Ascending aorta (tissue), 2 donors: Measurements from ENCODE around the gene PIGV. TPM values are rescaled to one million over a fixed set of nuclear protein-coding genes. Genes with fewer than 3 reads are reported as not detected.

Experiments used
- DNase-seq, 2 donors: peaks; one replicate each; pipeline ENCODE4 v3.0.0-alpha.2; 2019; ENCODE audit warnings: low spot score in 2 of 2
- H3K27ac ChIP-seq, 2 donors: fragments of 200-600 bp; sonication (generic); one replicate each; pipeline ENCODE4 v1.5.1; 2016 to 2017; ENCODE audit warnings: mild to moderate bottlenecking in 1 of 2
- H3K27me3 ChIP-seq: fragments of 200-600 bp; sonication (generic); one replicate; pipeline ENCODE4 v1.5.1; 2017
- H3K36me3 ChIP-seq, 2 donors: fragments of 200-600 bp; sonication (generic); one replicate each; pipeline ENCODE4 v1.5.1; 2016
- H3K4me1 ChIP-seq, 2 donors: fragments of 200-600 bp; sonication (generic); one replicate each; pipeline ENCODE4 v1.5.1; 2016 to 2017; ENCODE audit warnings: mild to moderate bottlenecking in 1 of 2
- H3K4me3 ChIP-seq, 2 donors: fragments of 200-600 bp; sonication (generic); one replicate each; pipeline ENCODE4 v1.5.1; 2016 to 2017; ENCODE audit warnings: mild to moderate bottlenecking in 1 of 2
- H3K9me3 ChIP-seq, 2 donors: fragments of 200-600 bp; sonication (generic); one replicate each; pipeline ENCODE4 v1.5.1; 2016
- intact Hi-C: fragments of 100-400 bp; cut with DNase I; formaldehyde crosslinking; loops from one replicate; pipeline ENCODE4 v1.15.1; 2023
- total RNA-seq: library from RNA; depleted of rRNA; stranded (reverse); fragments of >200 nt; gene quantifications from one replicate; pipeline ENCODE4 v1.1.0, GENCODE V29; 2016
- TF ChIP-seq, protein P1 (sequence below), 3 experiments: fragments of 200-600 bp in 2 of 3; fragments of 450-650 bp in 1 of 3; sonication (generic) in 2 of 3; IDR thresholded peaks; one replicate each; pipeline ENCODE4 v1.5.1; 2016 to 2019; ENCODE audit warnings: antibody characterized with exemption in 3 of 3, mild to moderate bottlenecking in 1 of 3, moderate library complexity in 1 of 3

The PIGV gene
- total RNA-seq, 1 donor from 2014 or later: 8.8 TPM

DNA sequence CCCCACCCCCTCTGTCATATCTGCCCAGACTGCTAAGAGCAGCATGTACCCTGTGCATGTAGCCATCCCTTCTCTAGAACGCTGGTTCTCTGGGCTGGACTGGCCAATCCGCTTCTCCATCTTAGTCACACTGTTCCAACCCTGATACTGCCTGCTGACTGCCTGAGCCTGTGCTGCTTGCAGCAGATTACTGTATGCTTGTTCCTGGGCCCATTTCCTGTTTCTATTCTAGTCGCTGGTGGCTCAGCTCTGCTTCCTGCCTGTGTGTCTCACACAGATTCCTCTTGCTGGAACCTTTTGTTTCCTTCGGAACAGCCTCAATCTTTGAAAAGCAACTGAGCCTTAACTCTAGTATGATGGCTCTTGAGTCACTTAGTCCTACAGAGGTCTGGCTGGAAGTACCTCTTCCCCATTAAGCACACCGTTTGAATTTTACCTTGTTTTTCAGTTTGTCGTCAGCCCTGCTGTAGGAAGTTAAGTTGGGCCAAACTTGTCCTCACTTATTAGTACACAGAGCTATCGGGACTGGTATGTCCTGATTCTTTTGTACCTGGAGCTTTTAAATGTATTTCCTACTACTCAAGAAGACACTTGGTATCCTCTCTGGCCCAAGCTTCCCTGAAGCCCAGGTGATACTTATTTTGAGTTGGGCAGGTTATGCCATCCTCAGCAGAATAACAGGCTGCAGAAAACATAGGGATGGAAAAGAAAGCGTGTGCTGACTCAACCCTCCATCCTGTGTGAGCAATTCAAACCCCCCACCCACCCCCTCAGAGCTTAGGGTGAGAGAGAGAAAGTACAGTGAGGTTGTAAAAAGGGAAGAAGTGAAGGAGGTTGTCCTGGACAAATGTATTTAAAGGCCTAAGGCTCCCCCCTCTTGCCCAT lies 43.4 kb upstream of the PIGV start:
- no peak overlapping the region for H3K4me3 ChIP-seq
- intact Hi-C loops: loop anchor here (2.0 to 5.0 kb wide), 2 partner anchors 43 to 50 kb away; partner anchors contain the start of gene PIGV
- no peaks in the 10 kb centered on the region for H3K27me3 ChIP-seq
- H3K27ac ChIP-seq: peak overlapping the region; percentile 57 to 84
- TF ChIP-seq, protein P1, sequence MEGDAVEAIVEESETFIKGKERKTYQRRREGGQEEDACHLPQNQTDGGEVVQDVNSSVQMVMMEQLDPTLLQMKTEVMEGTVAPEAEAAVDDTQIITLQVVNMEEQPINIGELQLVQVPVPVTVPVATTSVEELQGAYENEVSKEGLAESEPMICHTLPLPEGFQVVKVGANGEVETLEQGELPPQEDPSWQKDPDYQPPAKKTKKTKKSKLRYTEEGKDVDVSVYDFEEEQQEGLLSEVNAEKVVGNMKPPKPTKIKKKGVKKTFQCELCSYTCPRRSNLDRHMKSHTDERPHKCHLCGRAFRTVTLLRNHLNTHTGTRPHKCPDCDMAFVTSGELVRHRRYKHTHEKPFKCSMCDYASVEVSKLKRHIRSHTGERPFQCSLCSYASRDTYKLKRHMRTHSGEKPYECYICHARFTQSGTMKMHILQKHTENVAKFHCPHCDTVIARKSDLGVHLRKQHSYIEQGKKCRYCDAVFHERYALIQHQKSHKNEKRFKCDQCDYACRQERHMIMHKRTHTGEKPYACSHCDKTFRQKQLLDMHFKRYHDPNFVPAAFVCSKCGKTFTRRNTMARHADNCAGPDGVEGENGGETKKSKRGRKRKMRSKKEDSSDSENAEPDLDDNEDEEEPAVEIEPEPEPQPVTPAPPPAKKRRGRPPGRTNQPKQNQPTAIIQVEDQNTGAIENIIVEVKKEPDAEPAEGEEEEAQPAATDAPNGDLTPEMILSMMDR (IDR thresholded peaks at IDR 0.05): no peak
- peaks cover 15 to 17% of the 10 kb centered on the region in 2 donors for H3K36me3 ChIP-seq
- H3K4me1 ChIP-seq: peaks cover 14 to 41% of the 10 kb centered on the region in 2 donors
- peak; percentile 87 to 95 for DNase-seq
- H3K9me3 ChIP-seq: no peaks in the 10 kb centered on the region

DNA sequence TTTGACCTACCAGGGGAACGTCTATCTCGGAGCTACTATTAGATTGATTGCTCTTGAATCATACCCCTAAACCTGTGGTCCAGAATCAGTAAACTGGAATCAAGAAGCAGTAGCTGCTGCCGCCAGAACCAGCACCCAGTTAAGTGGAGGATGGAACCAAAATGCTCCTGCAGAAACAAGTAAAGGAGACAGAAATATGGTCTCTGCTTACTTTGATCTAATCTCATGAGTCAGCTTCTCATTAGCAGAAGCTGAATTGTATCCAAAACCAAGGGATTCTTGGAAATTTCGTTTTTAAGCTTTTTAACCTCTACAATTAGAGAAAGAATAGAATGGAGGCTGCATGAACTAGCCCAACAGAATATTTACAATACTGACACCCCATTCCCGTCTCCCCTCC lies 42.6 kb upstream of the PIGV start:
- peak overlapping the region; percentile 57 to 84 for H3K27ac ChIP-seq
- H3K36me3 ChIP-seq: peaks cover 12 to 15% of the 10 kb centered on the region in 2 donors
- H3K4me1 ChIP-seq: peaks cover 22 to 49% of the 10 kb centered on the region in 2 donors
- no peak overlapping the region for H3K4me3 ChIP-seq
- no peaks in the 10 kb centered on the region for H3K27me3 ChIP-seq
- TF ChIP-seq, protein P1 (IDR thresholded peaks at IDR 0.05): no peak
- DNase-seq: no peak
- intact Hi-C loops: loop anchor here (2.0 kb wide), 1 partner anchor 50 kb away; no protein-coding TSS in a partner anchor
- H3K9me3 ChIP-seq: no peaks in the 10 kb centered on the region

DNA sequence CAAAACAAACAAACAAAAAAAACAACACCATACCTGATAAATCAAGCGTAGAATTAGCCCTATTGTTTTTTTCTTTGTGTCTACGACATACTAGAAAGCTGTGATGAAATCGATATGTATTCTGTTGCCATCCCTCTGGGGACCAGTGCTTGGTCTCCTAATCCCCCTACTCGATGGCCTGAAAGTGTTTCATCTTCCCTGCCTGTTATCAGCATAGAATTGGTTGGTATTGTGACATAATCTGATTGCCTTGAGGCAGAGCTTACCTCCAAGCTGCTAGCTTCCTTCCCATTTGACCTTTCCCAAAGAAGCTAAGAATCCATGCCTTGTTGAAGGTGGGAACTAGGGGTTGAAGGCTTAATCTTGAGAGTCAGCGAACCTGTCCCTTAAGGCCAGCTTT lies 40.7 kb upstream of the PIGV start:
- H3K36me3 ChIP-seq: peaks cover 9 to 12% of the 10 kb centered on the region in 2 donors

GRCh38 chr1:26748351-26748750 lies 39.4 kb upstream of the PIGV start:
- DNase-seq: no peak
- Histone ChIP-seq H3K9me3 (no peaks in the 10 kb centered on the region), H3K27me3 (no peaks in the 10 kb centered on the region), H3K36me3 (peaks cover 7 to 10% of the 10 kb centered on the region in 2 donors), H3K4me3 (no peak overlapping the region), H3K4me1 (peaks cover 24 to 68% of the 10 kb centered on the region in 2 donors), H3K27ac (peak overlapping the region; percentile 57 to 74)
- intact Hi-C loops: no loop called here
- TF ChIP-seq, protein P1 (IDR thresholded peaks at IDR 0.05): no peak

More for the DNA sequence above, 40.7 kb upstream of the PIGV start:
- intact Hi-C loops: no loop called here
- H3K4me3 ChIP-seq: no peak overlapping the region
- peak overlapping the region; percentile 57 to 84 for H3K27ac ChIP-seq
- TF ChIP-seq, protein P1 (IDR thresholded peaks at IDR 0.05): no peak
- peaks cover 24 to 59% of the 10 kb centered on the region in 2 donors for H3K4me1 ChIP-seq
- no peaks in the 10 kb centered on the region for H3K27me3 ChIP-seq
- no peaks in the 10 kb centered on the region for H3K9me3 ChIP-seq
- no peak for DNase-seq

GRCh38 chr1:26749458-26749857 lies 38.3 kb upstream of the PIGV start:
- Histone ChIP-seq H3K4me1 (peaks cover 24 to 68% of the 10 kb centered on the region in 2 donors), H3K27ac (peak overlapping the region; percentile 57 to 64), H3K9me3 (no peaks in the 10 kb centered on the region), H3K36me3 (peaks cover 7 to 10% of the 10 kb centered on the region in 2 donors), H3K27me3 (no peaks in the 10 kb centered on the region), H3K4me3 (no peak overlapping the region)
- no peak for DNase-seq
- intact Hi-C loops: no loop called here
- TF ChIP-seq, protein P1 (IDR thresholded peaks at IDR 0.05): no peak
